Measurements from ENCODE around the gene HS3ST3A1. TPM values are rescaled to one million over a fixed set of nuclear protein-coding genes. Genes with fewer than 3 reads are reported as not detected.

The HS3ST3A1 gene
- total and polyA plus RNA-seq, 12 donors: 0.12 to 4.1 (median 1.6) TPM; not detected in 1

DNA sequence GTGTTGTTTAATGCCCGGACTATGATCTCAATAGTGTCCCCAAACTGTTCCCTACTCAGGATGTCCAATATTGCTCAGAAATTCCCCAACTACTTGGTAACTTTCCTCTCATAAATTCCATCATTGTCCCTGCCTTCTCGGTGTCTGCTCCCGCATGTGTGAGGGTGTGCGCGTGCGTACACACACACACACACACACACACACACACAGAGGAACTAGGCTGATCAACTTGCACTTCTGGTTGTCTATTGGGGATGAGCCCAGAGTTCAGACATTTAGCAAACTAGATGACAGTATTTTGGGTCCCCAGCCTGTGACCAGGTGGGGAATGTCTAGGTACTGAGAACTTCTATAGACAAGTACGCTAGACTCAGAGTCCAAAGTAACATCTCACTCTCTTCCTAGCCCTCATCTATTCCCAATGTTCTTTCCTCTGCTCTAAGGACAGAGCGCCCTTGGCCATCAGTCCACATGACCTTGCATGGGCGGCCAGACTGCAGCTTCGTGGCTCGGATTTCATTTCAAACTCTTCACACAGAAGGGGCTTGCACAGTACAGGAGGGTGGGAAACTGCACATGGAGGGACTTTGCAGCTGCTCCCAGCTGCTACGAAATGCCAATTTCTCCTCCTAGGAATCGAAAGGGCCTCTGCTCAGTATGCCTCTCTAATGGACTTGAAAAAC lies 5.3 kb downstream of the HS3ST3A1 start:
- H3K36me3 ChIP-seq: no peaks in the 10 kb centered on the region
- TF ChIP-seq, protein P1, sequence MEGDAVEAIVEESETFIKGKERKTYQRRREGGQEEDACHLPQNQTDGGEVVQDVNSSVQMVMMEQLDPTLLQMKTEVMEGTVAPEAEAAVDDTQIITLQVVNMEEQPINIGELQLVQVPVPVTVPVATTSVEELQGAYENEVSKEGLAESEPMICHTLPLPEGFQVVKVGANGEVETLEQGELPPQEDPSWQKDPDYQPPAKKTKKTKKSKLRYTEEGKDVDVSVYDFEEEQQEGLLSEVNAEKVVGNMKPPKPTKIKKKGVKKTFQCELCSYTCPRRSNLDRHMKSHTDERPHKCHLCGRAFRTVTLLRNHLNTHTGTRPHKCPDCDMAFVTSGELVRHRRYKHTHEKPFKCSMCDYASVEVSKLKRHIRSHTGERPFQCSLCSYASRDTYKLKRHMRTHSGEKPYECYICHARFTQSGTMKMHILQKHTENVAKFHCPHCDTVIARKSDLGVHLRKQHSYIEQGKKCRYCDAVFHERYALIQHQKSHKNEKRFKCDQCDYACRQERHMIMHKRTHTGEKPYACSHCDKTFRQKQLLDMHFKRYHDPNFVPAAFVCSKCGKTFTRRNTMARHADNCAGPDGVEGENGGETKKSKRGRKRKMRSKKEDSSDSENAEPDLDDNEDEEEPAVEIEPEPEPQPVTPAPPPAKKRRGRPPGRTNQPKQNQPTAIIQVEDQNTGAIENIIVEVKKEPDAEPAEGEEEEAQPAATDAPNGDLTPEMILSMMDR (IDR thresholded peaks at IDR 0.05): no peak
- DNase-seq: no peak
- peak in 1 of 8 donors; percentile 5 for ATAC-seq
- no peak overlapping the region for H3K27ac ChIP-seq
- H3K4me1 ChIP-seq: peaks cover 0 to 24% (median 10%) of the 10 kb centered on the region in 9 donors
- H3K4me3 ChIP-seq: no peak overlapping the region
- intact Hi-C loops (cut with DNase I): loop anchor here (2.0 to 10.0 kb wide), 9 partner anchors 259 to 1578 kb away; partner anchors contain the start of genes HS3ST3B1 (in 6 of the 10) and COX10 (in 2 of the 10)
- 75 to 78% methylated on average over 13 of the region's 13 CpGs for WGBS, 2 donors
- peaks cover 0 to 44% (median 28%) of the 10 kb centered on the region in 7 donors for H3K27me3 ChIP-seq
- no peaks in the 10 kb centered on the region for H3K9me3 ChIP-seq

DNA sequence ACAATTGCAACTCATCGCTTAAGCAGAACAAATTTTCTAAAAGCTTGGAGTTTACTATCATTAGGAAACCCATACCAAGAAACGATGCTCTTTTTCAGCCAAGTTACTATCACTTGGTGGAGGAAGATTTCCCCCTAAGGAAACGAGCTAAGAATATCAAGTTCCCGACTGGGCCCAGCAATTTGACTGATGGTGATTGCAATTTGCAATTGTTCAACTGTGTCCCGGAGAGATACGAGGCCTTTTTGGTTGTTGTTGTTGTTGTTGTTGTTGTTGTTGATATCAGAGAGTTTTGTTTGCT lies 6.2 kb downstream of the HS3ST3A1 start:
- peaks cover 0 to 16% (median 3%) of the 10 kb centered on the region in 9 donors for H3K4me1 ChIP-seq
- no peaks in the 10 kb centered on the region for H3K9me3 ChIP-seq
- DNase-seq (no peak), ATAC-seq (no peak)
- TF ChIP-seq, protein P1 (IDR thresholded peaks at IDR 0.05): no peak
- no peak overlapping the region for H3K27ac ChIP-seq
- WGBS, 2 donors: 47 to 55% methylated on average over 6 of the region's 6 CpGs
- no peaks in the 10 kb centered on the region for H3K36me3 ChIP-seq
- peaks cover 0 to 35% (median 20%) of the 10 kb centered on the region in 7 donors for H3K27me3 ChIP-seq
- intact Hi-C loops (cut with DNase I): loop anchor here (2.0 to 10.0 kb wide), 9 partner anchors 257 to 1579 kb away; partner anchors contain the start of genes HS3ST3B1 (in 6 of the 10) and COX10 (in 2 of the 10)
- H3K4me3 ChIP-seq: no peak overlapping the region

DNA sequence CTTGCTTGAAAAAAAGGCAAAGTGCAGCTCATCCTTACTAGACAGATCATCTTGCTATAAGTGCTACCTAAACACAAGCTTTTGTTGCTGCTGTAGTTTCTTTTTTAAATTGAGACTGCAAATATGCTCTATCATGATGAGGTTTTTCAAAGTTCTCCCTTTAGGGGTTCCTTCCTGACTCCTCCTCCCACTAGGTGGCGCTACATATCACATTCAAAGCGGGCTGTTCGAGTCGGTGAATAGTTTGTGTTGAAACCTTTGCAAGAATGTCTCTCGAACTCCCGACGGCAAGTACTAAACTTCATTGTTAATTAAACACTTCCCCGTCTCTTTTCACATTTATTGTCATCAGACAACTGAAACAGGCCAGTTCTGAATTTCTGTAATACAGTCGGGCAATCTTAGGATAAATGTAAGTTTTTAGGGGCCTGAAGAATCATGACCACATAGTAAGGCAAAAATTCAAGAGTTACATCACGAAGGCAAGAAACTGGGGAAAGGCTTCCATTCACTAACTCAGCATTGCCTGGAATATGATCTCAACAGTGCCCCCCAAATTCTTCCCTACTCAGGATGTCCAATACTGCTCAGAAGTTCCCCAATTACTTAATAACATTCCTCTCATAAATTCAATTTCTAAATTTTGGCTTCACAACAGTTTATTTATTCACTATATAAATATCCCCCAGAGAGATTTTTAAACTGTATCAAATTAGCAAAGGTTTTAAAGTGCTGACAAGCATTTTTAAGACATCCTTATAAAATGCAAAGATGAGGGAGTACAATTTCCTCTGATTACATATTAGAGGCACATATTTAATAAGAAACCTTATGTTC lies 6.7 kb downstream of the HS3ST3A1 start:
- Histone ChIP-seq H3K9me3 (no peaks in the 10 kb centered on the region), H3K4me3 (no peak overlapping the region), H3K27me3 (peaks cover 0 to 30% (median 14%) of the 10 kb centered on the region in 7 donors), H3K4me1 (peaks cover 0 to 12% (median 0%) of the 10 kb centered on the region in 9 donors), H3K27ac (no peak overlapping the region), H3K36me3 (no peaks in the 10 kb centered on the region)
- TF ChIP-seq, protein P1 (IDR thresholded peaks at IDR 0.05): peak; percentile 73 to 91 (median 89)
- WGBS, 2 donors: 17 to 22% methylated on average over 10 of the region's 10 CpGs
- DNase-seq (peak; percentile 33 to 84), ATAC-seq (peak in 6 of 8 donors; percentile 53 to 80 (median 71))
- intact Hi-C loops (cut with DNase I): loop anchor here (1.0 to 10.0 kb wide), 10 partner anchors 256 to 1580 kb away; partner anchors contain the start of genes HS3ST3B1 (in 6 of the 10) and COX10 (in 2 of the 10)

DNA sequence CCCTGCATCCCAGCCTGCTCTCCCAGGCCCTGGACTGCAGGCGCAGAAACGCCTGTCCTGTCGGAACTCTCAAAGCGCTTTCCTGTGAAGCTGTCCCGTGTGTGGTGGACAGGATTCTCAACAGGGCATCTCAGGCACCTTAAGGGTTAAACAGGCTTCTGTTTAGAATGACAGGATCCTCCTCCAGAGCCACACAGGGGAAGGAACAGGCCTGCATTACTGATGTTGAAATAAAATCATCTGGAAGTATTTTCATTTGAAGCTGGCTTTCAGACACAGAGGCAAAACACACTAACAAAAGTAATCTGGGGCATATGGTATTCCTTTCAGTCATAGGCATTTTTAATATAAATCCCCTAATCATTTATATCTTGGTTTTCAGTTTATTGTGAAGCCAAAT lies 7.4 kb downstream of the HS3ST3A1 start:
- Histone ChIP-seq H3K27me3 (peaks cover 0 to 23% (median 8%) of the 10 kb centered on the region in 7 donors), H3K36me3 (no peaks in the 10 kb centered on the region), H3K4me1 (peaks cover 0 to 12% (median 0%) of the 10 kb centered on the region in 9 donors), H3K27ac (no peak overlapping the region), H3K9me3 (no peaks in the 10 kb centered on the region), H3K4me3 (no peak overlapping the region)
- DNase-seq (no peak), ATAC-seq (no peak)
- intact Hi-C loops (cut with DNase I): loop anchor here in 9 of 10 donors (1.0 to 10.0 kb wide), 9 partner anchors 256 to 1580 kb away; partner anchors contain the start of gene COX10 (in 2 of the 9)
- WGBS, 2 donors: 86 to 91% methylated on average over 5 of the region's 5 CpGs
- TF ChIP-seq, protein P1 (IDR thresholded peaks at IDR 0.05): no peak

Measured in heart right ventricle (tissue), 16 donors.